Mesendoderm (in vitro differentiated cells): ENCODE measurements around the gene DNM3.

ENCODE experiments used
- DNase-seq: peaks from one replicate; pipeline ENCODE4 v3.0.0; 2013
- H2AK5ac ChIP-seq: 2 replicates; pipeline ENCODE4 v1.6.1; 2013; ENCODE audit warnings: low read length, inconsistent platforms
- H2BK120ac ChIP-seq: 2 replicates; pipeline ENCODE4 v1.6.1; 2013; ENCODE audit warnings: low read depth, mild to moderate bottlenecking, low read length, moderate library complexity, mixed read lengths
- H2BK15ac ChIP-seq: replicated peaks from 2 replicates; pipeline ENCODE4 v1.6.1; 2013; ENCODE audit warnings: low read depth, mild to moderate bottlenecking, moderate library complexity
- H2BK5ac ChIP-seq: 2 replicates; pipeline ENCODE4 v1.6.1; 2013; ENCODE audit warnings: low read length, inconsistent platforms
- H3K18ac ChIP-seq: 2 replicates; pipeline ENCODE4 v1.6.1; 2013; ENCODE audit warnings: mild to moderate bottlenecking, low read length, mixed read lengths
- H3K23ac ChIP-seq: one replicate; pipeline ENCODE4 v1.6.1; 2013; ENCODE audit warnings: low read length
- H3K27ac ChIP-seq: 2 replicates; pipeline ENCODE4 v1.5.1; 2013; ENCODE audit warnings: low read depth, mild to moderate bottlenecking, inconsistent platforms, low read length, moderate library complexity
- H3K27me3 ChIP-seq: 2 replicates; pipeline ENCODE4 v1.6.1; 2013; ENCODE audit warnings: low read length, control low read depth, mild to moderate bottlenecking, inconsistent platforms; ENCODE audit not compliant: insufficient read depth, poor library complexity
- H3K36me3 ChIP-seq: 2 replicates; pipeline ENCODE4 v1.6.1; 2013; ENCODE audit warnings: low read length, inconsistent platforms; ENCODE audit not compliant: control insufficient read depth, insufficient read depth
- H3K4ac ChIP-seq: one replicate; pipeline ENCODE4 v1.6.1; 2013; ENCODE audit warnings: low read depth, mild to moderate bottlenecking, low read length, moderate library complexity
- H3K4me1 ChIP-seq: 2 replicates; pipeline ENCODE4 v1.6.1; 2013; ENCODE audit warnings: low read depth, low read length, inconsistent platforms; ENCODE audit not compliant: control insufficient read depth
- H3K4me2 ChIP-seq: 2 replicates; pipeline ENCODE4 v1.6.1; 2013; ENCODE audit warnings: low read length
- H3K4me3 ChIP-seq: 2 replicates; pipeline ENCODE4 v1.5.1; 2013; ENCODE audit warnings: mild to moderate bottlenecking, low read length
- H3K56ac ChIP-seq: one replicate; pipeline ENCODE4 v1.6.1; 2013; ENCODE audit warnings: low read length
- H3K79me1 ChIP-seq: 2 replicates; pipeline ENCODE4 v1.6.1; 2013; ENCODE audit warnings: low read length, inconsistent platforms
- H3K79me2 ChIP-seq: 2 replicates; pipeline ENCODE4 v1.6.1; 2013; ENCODE audit warnings: mild to moderate bottlenecking, low read length; ENCODE audit not compliant: control insufficient read depth, insufficient read depth
- H3K9ac ChIP-seq: 2 replicates; pipeline ENCODE4 v1.6.1; 2013; ENCODE audit warnings: low read length, inconsistent platforms
- H4K5ac ChIP-seq: one replicate; pipeline ENCODE4 v1.6.1; 2013; ENCODE audit warnings: low read length
- H4K8ac ChIP-seq: one replicate; pipeline ENCODE4 v1.6.1; 2013; ENCODE audit warnings: low read depth, mild to moderate bottlenecking, control low read depth, low read length, moderate library complexity
- WGBS: extraction: QIAGEN DNeasy Blood & Tissue Kit; methylation state at CpG from one replicate; pipeline ENCODE4 v1.1.7; 2013; ENCODE audit warnings: low lambda C conversion rate, missing lambda C conversion rate; ENCODE audit not compliant: insufficient coverage; ENCODE audit errors: extremely low coverage; 5-methylcytosine and 5-hydroxymethylcytosine counted together

The DNM3 gene

DNA sequence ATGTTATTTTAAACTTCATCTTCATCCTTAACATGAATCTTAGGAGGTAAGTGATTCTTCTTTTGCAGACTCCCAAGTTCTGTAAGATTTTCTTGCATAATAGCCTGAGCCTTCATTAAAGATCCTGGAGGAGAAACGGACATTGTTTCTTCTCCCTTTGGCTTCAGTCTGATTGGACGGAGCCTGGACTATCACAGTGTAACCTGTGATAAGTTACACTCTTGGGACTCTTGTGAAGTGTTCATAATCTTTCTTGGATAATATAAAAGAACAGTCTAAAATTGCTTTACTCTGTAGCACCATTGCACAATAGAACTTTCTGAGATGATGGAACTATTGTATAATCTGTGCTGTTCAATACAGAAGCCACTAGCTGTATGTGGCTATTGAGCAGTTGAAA is 244.8 kb downstream of the DNM3 start:
- no peak overlapping the region for H3K27ac ChIP-seq
- no peak overlapping the region for H3K4ac ChIP-seq
- no peaks in the 10 kb centered on the region for H3K36me3 ChIP-seq
- H3K9ac ChIP-seq: no peak overlapping the region
- H2BK5ac ChIP-seq: no peak overlapping the region
- no peak overlapping the region for H4K5ac ChIP-seq
- H3K79me2 ChIP-seq: no peaks in the 10 kb centered on the region
- no peak overlapping the region for H3K4me2 ChIP-seq
- H2BK15ac ChIP-seq: no peak overlapping the region
- no peaks in the 10 kb centered on the region for H3K79me1 ChIP-seq
- H3K4me3 ChIP-seq: no peak overlapping the region
- no peak overlapping the region for H2AK5ac ChIP-seq
- no peak overlapping the region for H2BK120ac ChIP-seq
- H4K8ac ChIP-seq: no peak overlapping the region
- no peak overlapping the region for H3K23ac ChIP-seq
- no peaks in the 10 kb centered on the region for H3K4me1 ChIP-seq
- no peaks in the 10 kb centered on the region for H3K27me3 ChIP-seq
- no peak for DNase-seq
- no CpG with 5 or more reads among the region's 2 CpGs for WGBS
- no peak overlapping the region for H3K18ac ChIP-seq
- no peak overlapping the region for H3K56ac ChIP-seq

DNA sequence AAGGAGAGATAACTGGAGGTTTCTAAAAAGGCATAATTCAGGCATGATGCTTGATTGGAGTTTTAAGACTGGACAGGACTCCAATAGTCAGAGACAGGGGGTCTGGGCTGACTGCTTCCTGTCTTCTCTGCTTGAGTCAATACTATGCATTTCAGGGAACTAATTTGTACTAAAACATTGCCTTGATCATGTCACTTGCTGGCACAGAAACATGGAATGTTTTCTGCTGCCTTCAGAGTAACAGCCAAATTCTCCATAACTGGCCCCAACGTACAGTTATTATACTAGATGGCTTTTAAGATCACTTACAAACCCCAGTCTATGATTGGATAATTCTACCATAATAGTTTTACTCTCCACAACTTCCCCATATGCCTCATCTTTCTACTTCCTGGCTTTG is 247.0 kb downstream of the DNM3 start:
- no CpG with 5 or more reads among the region's 1 CpG for WGBS
- no peak overlapping the region for H3K4ac ChIP-seq
- no peak overlapping the region for H2BK120ac ChIP-seq
- no peak overlapping the region for H3K18ac ChIP-seq
- H3K4me2 ChIP-seq: no peak overlapping the region
- no peaks in the 10 kb centered on the region for H3K36me3 ChIP-seq
- no peak overlapping the region for H4K8ac ChIP-seq
- no peak overlapping the region for H2AK5ac ChIP-seq
- H3K23ac ChIP-seq: no peak overlapping the region
- no peak for DNase-seq
- no peak overlapping the region for H3K56ac ChIP-seq
- H3K27ac ChIP-seq: no peak overlapping the region
- H2BK5ac ChIP-seq: no peak overlapping the region
- no peaks in the 10 kb centered on the region for H3K79me1 ChIP-seq
- no peak overlapping the region for H3K9ac ChIP-seq
- H4K5ac ChIP-seq: no peak overlapping the region
- H2BK15ac ChIP-seq: no peak overlapping the region
- H3K4me3 ChIP-seq: no peak overlapping the region
- H3K27me3 ChIP-seq: no peaks in the 10 kb centered on the region
- no peaks in the 10 kb centered on the region for H3K79me2 ChIP-seq
- H3K4me1 ChIP-seq: no peaks in the 10 kb centered on the region

DNA sequence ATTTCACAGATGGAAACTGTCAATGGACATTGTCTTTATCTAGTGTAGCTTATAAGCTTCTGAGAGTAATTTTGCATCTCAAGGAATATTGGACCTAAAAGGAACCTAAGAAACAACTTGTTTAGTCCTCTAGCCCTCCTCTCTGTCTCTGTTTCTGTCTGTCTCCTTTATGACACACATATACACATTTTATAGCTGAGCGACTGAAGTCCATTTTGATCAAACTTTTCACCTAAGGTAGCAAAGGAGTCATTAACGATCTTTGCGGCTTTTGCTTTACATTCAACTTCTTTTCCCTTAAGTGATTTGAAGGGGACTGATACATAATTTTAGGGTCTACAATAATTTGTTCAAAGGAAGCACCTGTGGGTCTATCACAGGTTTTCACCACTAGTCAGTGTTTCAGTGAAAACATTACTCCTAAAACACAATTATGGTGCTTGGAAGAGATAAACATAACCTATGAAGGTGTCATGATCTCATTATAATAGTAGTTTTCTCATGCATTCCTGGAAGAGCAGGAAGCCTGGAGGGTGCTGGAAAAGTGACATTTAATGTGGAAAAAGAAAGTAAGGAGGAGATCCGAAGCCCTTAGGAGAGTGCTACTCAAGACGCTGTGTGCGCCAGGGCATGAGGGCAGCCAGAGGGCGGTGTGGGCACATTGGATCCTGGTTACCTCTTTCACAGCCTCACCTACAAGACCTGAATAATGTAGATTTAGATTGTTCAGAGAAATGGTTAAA is 248.6 kb downstream of the DNM3 start:
- DNase-seq: peak; percentile 74
- no peak overlapping the region for H3K18ac ChIP-seq
- H3K23ac ChIP-seq: no peak overlapping the region
- no peaks in the 10 kb centered on the region for H3K36me3 ChIP-seq
- H3K4ac ChIP-seq: no peak overlapping the region
- no peaks in the 10 kb centered on the region for H3K79me1 ChIP-seq
- no CpG with 5 or more reads among the region's 7 CpGs for WGBS
- H3K79me2 ChIP-seq: no peaks in the 10 kb centered on the region
- no peaks in the 10 kb centered on the region for H3K27me3 ChIP-seq
- H3K27ac ChIP-seq: no peak overlapping the region
- no peak overlapping the region for H2BK120ac ChIP-seq
- no peak overlapping the region for H4K5ac ChIP-seq
- no peak overlapping the region for H3K56ac ChIP-seq
- no peak overlapping the region for H2BK15ac ChIP-seq
- H3K4me2 ChIP-seq: no peak overlapping the region
- no peak overlapping the region for H2AK5ac ChIP-seq
- H3K4me3 ChIP-seq: no peak overlapping the region
- H2BK5ac ChIP-seq: no peak overlapping the region
- no peak overlapping the region for H4K8ac ChIP-seq
- no peaks in the 10 kb centered on the region for H3K4me1 ChIP-seq
- no peak overlapping the region for H3K9ac ChIP-seq

DNA sequence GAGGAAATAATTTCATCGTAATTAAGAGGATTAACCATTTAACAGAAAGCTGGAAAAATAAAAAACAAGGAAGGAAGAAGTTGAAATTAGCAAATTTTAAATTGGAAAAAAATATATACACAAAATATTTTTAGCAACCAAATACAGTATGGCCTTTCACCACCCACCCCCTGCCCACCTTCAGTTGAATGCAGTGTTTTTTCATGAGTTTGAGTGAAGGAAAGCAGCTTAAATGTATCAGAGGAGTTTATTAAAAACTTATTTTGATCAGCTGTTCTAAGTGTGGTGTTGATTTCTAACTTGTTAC is 249.2 kb downstream of the DNM3 start:
- Histone ChIP-seq H2AK5ac (no peak overlapping the region), H3K27ac (no peak overlapping the region), H3K23ac (no peak overlapping the region), H3K9ac (no peak overlapping the region), H3K4me3 (no peak overlapping the region), H4K8ac (no peak overlapping the region), H4K5ac (no peak overlapping the region), H3K4me2 (no peak overlapping the region), H3K4me1 (no peaks in the 10 kb centered on the region), H3K79me1 (no peaks in the 10 kb centered on the region), H2BK5ac (no peak overlapping the region), H3K18ac (no peak overlapping the region), H2BK15ac (no peak overlapping the region), H3K79me2 (no peaks in the 10 kb centered on the region), H3K36me3 (no peaks in the 10 kb centered on the region), H3K4ac (no peak overlapping the region), H3K27me3 (no peaks in the 10 kb centered on the region), H3K56ac (no peak overlapping the region), H2BK120ac (no peak overlapping the region)
- WGBS: no CpG with 5 or more reads among the region's 1 CpG
- no peak for DNase-seq

- Histone ChIP-seq H3K4me2 (no peak overlapping the region), H3K36me3 (no peaks in the 10 kb centered on the region), H4K5ac (no peak overlapping the region), H4K8ac (no peak overlapping the region), H3K79me2 (no peaks in the 10 kb centered on the region), H2BK120ac (no peak overlapping the region), H3K4me1 (no peaks in the 10 kb centered on the region), H3K27ac (no peak overlapping the region), H2BK15ac (no peak overlapping the region), H3K23ac (no peak overlapping the region), H2AK5ac (no peak overlapping the region), H2BK5ac (no peak overlapping the region), H3K9ac (no peak overlapping the region), H3K18ac (no peak overlapping the region), H3K79me1 (no peaks in the 10 kb centered on the region), H3K56ac (no peak overlapping the region), H3K27me3 (no peaks in the 10 kb centered on the region), H3K4ac (no peak overlapping the region), H3K4me3 (no peak overlapping the region)
- no CpG with 5 or more reads among the region's 2 CpGs for WGBS
- DNase-seq: no peak
Observed at GRCh38 chr1:172095846-172096245, 254.5 kb downstream of the DNM3 start.

GRCh38 chr1:172105230-172105629 is 263.9 kb downstream of the DNM3 start:
- no peak for DNase-seq
- no peaks in the 10 kb centered on the region for H3K4me1 ChIP-seq

More at GRCh38 chr1:172105230-172105629, 263.9 kb downstream of the DNM3 start:
- H3K27ac ChIP-seq: no peak overlapping the region
- no peak overlapping the region for H2BK15ac ChIP-seq
- no peaks in the 10 kb centered on the region for H3K79me1 ChIP-seq
- H2BK120ac ChIP-seq: no peak overlapping the region
- no peak overlapping the region for H3K4me2 ChIP-seq
- H3K18ac ChIP-seq: no peak overlapping the region
- no peak overlapping the region for H4K5ac ChIP-seq
- H2AK5ac ChIP-seq: no peak overlapping the region
- H3K23ac ChIP-seq: no peak overlapping the region
- no peak overlapping the region for H3K9ac ChIP-seq
- no peaks in the 10 kb centered on the region for H3K27me3 ChIP-seq
- no peak overlapping the region for H2BK5ac ChIP-seq
- H3K36me3 ChIP-seq: no peaks in the 10 kb centered on the region
- no peak overlapping the region for H3K4me3 ChIP-seq
- no peak overlapping the region for H3K56ac ChIP-seq
- no peaks in the 10 kb centered on the region for H3K79me2 ChIP-seq
- H4K8ac ChIP-seq: no peak overlapping the region
- H3K4ac ChIP-seq: no peak overlapping the region
